GM21576 (cell line): ENCODE data around the gene JOSD1.
A peak's percentile ranks its signal among the peaks of the same experiment; 100 is the strongest.

Experiments
- ATAC-seq: cut with Tn5 transposase; IDR thresholded peaks from one replicate; pipeline ENCODE4 v1.9.1; 2021; ENCODE audit warnings: mild to moderate bottlenecking, moderate library complexity; ENCODE audit not compliant: unreplicated experiment

Gene JOSD1

DNA sequence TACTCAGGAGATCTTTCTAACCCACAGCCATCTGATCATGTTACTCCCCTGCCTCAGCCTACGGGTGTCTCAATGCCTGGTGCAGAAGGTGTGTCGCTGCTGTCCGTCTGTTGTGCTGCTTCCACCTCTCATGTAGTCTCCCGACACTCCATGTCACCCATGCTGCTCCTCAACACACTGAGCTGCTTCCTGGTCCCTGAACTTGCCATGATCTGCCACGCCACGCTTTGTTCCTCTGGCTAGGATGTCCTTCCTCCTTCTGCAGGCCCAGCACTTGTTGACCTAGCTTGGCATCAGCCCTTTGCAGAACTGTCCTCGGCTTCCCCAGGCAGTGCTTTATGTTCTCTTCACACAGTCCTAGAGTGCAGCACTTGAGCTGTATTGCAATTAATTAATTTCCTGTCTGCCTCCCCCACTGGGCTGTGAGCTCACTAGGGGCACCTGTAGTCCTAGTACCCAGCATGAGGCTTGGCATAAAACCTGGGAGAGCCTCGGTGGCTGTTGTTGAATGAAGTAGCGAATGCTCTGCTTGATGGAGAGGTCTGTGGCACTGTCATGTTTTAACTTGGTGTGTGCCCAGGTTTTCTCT, 14.5 kb upstream of the JOSD1 start:
- no peak for ATAC-seq

DNA sequence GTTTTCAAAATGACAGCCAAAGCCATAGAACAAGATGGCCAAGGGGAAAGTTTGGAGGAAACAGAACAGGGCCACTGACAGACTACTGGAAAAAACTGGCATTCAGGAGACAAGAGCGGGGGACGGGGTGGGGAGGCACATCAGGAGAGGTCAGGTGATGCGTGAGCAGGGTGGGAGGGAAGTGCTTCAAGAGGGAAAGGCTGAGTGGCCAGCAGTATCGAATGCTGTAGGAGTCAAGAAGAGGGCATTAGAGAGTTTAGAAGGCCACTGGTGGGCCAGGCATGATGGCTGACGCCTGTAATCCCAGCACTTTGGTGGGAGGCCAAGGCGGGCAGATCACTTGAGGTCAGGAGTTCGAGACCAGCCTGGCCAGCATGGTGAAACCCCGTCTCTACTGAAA, 13.2 kb upstream of the JOSD1 start:
- ATAC-seq, result no peak

DNA sequence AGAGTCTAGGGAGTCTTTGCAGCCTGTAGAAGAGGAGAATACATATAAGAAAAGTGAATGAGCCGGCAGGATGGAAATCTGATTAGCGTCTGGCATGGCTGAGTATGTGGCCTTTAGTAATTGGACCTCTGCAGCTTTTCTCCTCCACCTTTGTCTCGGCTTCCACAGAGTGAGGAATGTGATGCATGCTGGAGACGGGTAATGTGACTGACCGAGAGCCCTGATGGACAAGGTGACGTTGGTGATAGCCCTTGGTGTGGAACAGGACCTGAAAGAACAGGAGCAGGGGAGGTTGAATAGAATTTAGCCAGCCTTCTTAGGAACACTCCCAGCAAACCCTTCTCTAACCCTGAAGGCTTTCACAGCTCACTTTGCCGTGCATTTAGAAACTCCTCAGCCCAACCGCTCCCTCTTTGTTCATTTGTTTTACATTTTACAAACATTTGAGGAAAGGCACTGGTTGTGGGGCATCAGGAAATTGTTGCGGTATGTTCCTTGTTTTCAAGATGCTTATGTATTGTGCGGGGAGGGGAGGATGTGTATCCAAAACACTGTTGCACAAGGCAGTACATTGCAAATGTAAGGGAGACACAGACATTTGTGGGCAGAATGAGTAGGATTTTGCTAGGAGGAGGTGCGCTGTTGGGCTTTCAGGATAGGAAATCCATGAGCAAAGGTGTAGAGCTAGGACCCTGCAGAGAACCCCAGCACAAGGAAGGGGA, 11.9 kb upstream of the JOSD1 start:
- no peak for ATAC-seq

DNA sequence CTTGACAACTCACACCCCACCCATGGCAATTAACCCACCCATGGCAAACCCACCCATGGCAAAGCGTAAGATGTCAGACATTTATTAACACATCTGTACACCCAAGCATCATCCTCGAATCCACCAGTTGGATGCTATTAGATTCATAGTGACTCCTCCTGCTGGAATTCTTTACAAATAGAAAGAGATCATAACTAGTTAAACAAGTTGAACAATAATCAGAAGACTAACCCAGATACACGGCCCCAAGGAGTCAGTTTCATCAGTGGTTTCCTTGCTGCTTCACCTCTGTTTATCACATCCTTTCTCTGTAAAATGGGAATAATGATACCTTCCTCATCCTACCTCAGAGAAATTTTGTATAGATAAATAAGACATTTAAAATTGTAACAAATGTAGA, 10.1 kb upstream of the JOSD1 start:
- no peak for ATAC-seq

DNA sequence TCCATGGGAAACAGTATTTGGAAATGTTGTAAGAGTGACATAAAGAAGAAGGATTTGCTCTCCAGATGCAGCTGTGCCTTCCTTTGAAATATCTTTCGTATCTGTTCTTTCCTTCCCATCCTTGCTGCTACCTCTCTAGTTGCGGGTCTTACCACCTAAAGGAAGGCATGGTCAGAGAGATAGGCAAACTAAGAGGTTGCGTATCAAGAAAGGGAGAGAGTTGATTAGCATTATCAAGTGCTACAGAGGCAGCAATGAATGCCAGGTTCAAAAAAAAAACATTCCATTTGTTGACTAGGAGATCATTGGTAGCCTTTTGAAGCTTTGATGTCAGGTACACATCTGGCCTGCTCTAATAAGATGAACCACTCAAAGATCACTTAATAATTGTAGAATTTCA, 9.6 kb upstream of the JOSD1 start:
- ATAC-seq, result no peak

DNA sequence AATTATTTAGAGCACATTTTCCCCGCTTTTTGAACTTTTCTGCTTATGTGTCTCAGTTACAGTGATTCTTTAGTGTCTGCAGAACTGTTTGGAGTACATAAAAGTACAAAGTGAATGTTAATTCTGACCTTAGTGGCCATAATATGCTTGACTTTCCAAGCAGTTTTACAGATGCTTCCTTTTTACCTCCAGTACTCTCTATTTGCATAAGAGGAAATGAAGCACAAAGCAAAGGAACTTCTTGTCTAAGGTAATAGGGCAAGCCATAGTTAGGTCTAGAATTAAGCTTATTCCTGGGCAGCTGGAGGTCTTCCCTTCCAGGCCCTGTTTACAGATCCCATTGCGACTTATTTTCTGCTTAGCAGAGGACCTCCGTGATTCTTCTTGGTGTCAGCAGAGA, 8.6 kb upstream of the JOSD1 start:
- ATAC-seq, result no peak

DNA sequence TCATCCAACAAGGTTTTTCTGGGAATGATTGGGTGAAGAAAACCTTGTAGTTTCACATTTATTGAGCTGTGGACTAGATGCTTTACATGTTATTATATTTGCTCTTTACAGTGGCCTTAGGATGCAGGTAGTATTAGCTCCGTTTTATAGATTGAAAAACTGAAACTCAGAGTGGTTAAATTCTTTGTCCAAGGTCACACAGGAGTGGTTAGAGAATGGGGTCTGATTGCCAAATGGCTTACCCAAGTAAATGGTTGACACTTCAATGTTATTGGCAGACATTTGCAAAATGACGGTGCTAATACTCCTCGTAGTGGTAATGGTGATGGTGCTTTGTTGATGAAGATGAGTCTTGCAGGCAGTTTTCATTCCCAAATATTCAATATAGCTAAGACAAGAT, 7.2 kb upstream of the JOSD1 start:
- no peak for ATAC-seq

DNA sequence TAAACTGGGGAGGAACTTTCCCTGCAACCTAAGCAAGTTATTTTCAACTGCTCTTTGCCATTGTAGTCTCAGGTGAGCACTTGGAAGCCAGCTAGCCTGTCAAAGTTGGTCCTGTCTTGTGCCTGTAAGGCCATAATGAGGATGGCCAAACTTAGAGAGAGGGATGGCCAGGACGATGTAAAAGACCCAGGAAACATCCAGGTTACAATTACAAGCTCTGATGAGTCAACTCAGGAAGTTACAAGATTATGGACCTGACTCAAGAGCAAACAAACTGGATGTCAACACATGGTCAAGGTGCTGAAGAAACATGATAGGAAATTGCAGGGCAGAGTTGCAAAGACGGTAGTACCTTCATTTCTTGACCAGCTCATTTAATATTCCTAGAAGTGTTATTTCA, 6.6 kb upstream of the JOSD1 start:
- ATAC-seq, result no peak

DNA sequence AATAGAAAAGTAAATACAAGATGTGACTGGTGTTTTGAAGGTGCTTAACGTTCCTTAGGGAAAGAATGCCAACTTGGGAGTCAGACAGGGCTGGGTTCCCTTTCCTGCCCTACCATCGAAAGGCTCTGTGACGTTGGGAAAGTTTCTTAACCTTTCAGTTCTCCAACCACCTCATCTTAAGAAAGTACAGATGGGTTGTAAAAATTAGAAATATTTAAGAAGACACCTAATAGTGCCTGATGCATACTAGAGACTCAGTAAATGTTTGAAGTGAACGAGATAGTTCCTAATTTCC, 6.1 kb upstream of the JOSD1 start:
- ATAC-seq, result no peak

DNA sequence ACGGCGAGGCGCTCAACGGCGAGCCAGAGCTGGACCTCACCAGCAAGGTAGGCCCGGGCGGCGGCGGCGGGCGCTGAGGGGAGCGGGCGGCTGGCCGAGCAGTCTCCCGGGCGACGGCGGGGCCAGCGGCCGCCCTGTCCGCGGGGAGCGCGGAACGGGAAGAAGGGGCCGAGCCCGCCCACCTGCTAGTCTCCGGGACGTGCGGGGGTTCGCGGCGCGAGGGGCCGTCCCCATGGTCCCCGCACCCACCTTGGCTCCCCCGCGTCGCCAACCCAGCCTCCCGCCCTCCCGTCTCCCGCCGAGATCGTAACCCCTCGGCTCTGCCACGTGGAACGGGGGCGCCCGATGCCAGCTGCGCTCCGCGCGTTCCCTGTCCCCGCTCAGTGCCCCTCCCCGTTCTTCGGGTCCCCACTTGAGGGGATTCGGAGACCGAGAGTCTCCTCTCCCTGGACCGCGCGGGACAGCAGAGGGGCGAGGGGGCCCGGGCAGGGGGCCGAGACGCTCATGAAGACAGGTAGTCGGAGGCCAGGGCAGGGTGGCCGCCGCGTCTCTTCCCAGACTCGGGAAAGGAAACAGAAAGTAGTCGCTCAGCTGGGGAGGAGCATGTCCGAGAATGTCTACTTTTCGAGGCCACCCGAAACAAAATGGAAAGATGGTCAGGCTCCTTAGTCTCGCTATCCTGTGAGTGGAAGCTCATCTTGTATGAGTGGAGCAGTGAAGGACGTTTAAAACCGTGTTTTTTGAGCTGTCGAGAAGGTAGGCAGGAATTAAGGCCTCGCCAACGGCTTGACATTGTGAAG, 5.6 kb upstream of the JOSD1 start:
- ATAC-seq, result no peak

DNA sequence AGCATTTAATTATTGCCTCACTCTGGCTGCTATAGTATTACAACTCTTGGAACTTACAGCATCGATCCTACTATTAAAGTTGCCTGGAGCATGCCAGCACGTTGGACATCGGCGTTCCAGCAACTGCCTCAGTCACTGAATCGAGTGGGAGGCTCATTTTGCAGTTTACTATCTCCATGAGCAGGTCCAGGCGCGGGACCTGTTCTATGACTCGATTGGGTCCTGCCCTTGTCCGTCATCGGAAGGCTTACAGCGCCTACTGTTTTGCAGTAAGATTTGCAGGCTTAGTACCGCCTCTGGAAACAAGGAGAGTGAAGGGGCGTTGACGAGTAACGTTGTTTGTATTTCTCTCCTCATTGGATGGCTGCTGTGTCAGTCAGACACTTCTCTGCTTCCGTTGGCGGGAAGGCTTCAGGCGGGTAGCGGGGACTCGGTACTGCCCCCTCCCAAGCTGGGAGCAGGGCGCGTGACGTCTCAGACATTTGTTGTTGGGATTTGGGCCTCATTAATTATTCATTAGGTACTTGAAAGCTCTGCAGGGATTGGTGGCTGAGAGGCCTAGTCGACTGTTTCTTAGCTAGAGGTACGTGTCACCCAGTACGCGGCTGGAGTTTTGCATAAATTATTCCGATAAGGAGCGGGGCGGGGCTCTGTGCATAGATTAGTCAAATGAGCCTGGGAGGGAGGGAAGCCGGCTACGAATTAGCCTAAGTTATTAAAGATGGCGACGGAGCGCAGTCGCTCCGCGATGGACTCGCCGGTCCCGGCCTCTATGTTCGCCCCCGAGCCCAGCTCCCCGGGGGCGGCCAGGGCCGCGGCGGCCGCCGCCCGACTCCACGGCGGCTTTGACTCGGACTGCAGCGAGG, 4.7 kb upstream of the JOSD1 start, which contains the start of gene GTPBP1:
Gene GTPBP1, plus strand, starts transcription at position 710 of the 866 bp plus-strand sequence. Its CDS starts 12 bp downstream, at position 722.
- ATAC-seq, result peak; percentile 68

DNA sequence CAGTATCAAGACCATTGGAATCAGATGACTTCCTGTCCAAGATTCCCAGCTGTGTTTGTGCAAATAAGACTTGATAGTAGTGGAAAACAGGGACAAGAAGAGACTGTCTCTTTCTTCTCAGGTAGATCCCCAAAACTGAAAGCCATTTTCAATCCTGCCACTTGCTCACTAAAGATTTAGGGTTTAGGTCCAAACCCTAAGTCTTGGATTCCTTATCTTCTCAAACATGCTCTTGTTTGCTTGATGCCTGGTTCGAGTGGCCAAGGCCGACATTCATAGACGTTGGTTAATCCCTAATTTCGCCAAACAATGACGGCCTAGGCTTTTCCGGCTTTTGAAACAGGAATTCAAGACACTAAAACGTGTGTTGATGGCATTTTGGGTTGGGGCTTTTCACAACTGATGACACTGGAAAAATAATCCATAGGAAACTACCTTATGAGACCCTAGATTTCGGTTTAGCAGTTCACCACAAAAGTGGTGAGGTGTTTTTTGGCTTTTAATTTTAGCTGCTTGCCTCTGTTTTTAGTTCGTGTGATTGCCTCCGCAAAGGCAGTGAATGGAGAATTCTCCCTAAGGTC, 4.0 kb upstream of the JOSD1 start:
- no peak for ATAC-seq

DNA sequence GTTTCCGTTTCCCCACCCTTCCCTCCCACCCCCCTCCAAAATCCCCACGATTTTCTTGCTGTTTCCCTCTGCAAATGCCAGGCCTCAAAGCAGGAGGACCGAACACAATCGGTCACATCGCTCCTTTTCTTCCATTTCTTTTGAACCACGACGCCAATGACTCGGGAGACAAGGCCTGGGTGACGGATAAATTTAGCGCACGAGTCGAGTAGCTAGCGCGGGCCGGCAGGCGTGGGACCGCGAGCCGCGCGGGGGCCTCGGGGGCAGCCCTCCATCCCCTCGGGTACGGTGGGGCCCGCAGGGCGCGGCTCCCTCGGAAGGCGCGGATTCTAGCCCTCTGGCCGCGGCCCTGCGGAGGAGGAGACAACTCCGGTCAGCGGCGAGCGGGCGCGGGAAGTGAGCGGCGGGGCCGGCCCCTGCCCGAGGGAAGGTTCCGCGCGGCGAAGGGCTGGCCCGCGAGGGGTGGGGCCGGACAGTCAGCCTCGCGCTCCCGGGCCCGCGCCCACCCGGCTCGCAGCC, 414 bp downstream of the JOSD1 start:
- ATAC-seq, result no peak

DNA sequence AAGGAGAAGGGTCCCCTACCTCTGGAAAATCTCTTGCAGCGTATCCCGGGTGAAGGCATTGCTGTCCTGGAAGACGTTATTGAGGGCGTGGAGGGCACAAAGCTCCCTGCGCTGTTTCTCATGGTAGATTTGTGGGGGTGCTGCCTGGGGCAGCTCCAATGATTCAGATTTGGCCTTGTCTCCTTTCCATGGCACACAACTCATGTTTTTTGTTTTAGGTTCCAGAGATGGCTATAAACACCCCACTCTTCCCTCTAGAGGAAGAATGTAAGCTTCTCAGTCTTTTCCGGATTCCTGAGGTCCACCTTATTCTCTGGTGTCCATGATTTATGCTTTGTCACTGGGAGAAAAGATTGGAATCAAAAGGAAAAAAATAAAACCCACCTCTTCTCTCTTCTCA, 959 bp downstream of the JOSD1 start:
- no peak for ATAC-seq

DNA sequence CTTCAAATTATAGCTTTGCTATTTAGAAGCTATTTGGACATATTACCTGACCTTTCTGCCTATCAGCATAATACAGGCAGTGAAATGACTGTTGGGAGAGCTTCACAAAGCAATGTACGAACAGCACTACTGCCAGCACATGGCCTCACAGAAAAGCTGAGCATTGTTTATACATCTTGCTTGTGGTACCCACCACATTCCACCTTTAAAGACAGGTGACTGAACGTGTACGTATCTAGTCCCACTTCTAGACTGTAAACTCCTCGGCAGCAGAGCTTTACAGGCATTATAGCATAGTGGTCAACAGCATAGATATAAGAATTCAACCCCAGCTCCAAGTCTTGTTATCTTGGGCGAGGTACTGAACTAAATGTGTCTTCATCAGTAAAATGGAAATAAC, 1.6 kb downstream of the JOSD1 start:
- ATAC-seq, result no peak

DNA sequence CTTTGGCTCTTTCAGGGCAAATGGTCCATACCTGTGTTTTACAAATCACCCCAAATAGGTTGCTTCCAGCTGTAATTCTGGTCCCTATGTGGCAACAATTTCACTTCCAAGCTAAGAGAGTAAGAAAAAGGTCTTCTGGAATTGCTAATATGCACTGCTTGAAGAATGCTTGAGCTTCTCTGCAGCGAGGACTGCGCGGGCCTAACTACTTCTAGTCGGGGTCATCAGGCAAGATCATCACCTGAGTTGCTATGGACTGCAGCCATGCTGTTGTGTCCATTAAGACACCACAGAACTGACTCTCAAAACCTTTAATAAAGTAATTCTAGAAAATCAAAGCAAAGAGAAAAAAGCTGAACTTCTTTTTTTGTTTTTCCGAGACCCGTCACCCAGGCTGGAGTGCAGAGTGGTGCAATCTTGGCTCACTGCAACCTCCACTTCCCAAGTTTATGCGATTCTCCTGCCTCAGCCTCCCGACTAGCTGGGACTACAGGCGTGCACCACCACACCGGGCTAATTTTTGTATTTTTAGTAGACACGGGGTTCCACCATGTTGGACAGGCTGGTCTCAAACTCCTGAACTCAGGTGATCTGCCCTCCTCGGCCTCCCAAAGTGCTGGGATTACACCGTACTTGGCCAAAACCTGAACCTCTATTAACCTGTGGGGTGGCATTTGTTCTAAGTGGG, 2.2 kb downstream of the JOSD1 start:
- no peak for ATAC-seq

DNA sequence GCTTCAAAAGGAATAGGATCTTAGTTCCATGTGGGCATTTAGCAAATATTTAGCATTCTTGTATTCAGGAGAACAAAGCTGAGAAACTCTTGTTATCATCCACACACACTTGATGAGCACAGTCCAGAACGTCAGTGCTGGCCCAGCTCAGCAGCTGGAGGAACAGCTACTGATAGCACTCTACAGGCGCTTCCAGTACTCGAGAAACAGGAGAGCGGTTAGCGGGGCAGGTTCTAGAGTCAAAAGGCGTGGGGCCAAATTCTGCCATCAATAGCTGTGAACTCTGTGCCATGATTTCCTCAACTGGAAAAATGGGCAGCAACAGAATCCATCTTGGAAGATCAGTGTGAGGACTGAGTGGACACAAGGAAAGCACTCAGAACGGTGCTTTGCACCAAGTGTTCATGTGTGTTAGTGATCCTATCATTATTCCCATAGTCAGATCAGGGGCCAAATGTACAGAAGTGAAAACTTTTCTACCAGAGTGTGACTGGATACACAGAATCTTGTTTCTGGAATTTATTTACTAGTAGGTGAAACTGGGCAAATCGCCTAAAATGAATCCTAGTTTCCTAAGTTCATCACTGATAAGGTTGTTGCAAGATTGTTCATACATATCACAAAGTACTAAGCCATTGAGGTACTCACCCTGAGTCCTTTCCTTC, 3.2 kb downstream of the JOSD1 start:
- no peak for ATAC-seq

DNA sequence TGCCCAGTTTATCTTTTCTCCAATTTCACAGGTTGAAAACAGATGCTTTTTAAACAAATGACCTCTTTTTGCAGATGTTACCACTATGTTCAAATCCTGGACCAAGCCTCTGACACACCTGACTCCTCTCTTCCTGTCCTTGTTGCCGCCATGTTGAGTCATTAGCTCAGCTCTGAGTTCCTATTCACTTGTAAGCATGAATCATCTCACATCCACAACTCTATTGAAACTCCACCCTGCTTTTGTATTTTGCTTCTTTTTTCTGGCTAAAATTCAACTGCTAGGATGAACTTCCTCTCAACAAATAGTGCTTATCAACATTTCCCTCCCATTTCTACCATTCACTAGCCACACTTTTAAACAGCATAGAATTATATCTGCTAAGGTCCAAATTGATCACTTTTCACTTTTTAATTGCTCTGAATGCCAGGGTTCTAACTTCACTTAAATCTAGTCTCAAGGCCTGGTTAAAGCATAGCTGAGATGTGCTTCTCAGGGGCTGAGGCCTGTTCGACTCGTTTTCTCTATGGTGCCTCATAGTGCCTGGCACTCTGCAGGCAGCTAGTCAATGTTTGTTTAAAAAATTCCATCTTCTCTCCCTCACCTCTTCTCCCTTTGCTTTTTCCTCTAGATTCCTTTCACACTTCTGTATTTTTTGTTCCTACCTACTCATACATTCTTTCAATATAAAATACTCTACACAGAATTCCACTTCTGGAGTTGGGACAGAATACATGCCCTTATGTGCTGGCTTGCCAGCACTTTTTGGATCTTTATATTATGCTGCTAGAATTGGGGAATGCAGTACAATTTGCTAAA, 3.9 kb downstream of the JOSD1 start:
- no peak for ATAC-seq

DNA sequence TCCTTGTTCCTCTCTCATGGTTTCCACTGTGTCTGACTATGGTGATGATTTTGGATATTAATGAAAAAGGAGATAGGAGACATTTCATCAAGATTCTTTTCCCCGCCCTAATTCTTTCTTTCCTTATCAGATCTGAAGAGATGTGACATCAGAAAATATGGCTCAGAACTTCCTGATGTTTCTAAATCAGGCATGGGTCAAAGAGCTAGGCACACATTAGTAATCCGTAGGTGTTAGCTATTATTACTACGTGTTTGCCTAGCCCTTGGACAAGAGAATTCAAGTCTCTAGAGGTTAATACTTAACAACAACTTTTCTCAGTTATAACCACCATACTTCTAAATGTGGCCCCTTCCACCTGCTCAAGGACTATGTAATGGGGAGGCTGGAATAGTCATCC, 5.8 kb downstream of the JOSD1 start:
- no peak for ATAC-seq
